ENCODE measurements around the gene CACNA1D. TPM values are rescaled to one million over a fixed set of nuclear protein-coding genes. Genes with fewer than 3 reads are reported as not detected.

Gene CACNA1D
- total and polyA plus RNA-seq, 2 donors (not counting 3 experiments of a cell fraction or from before 2014, with no cell fraction given), result 0.06 TPM; not detected in 1

GRCh38 chr3:53798144-53798543 lies 303.7 kb downstream of the CACNA1D start:
- Histone ChIP-seq H3K9ac (replicated peaks; ENCODE audit: extremely low read depth, insufficient read depth, low read length) (no peak overlapping the region), H3K4me1 (ENCODE audit: control insufficient read depth, extremely low read depth, insufficient read depth, low read length) (no peaks in the 10 kb centered on the region), H3K4me2 (ENCODE audit: insufficient read depth, low read length) (no peak overlapping the region), H3K9me3 (replicated peaks; ENCODE audit: control insufficient read depth, insufficient read depth, low read length) (no peaks in the 10 kb centered on the region), H3K4me3 (replicated peaks in 1 of 3; ENCODE audit: insufficient read depth in 1 of 3, low read depth in 1 of 3, low read length in 3 of 3) (no peak overlapping the region), H3K27me3 (ENCODE audit: control insufficient read depth in 2 of 2, insufficient read depth in 2 of 2, low read length in 2 of 2) (no peaks in the 10 kb centered on the region), H3K79me2 (ENCODE audit: control insufficient read depth, insufficient read depth, low read length) (no peaks in the 10 kb centered on the region), H3K27ac (ENCODE audit: insufficient read depth, low read depth, low read length) (no peak overlapping the region), H3K36me3 (ENCODE audit: control insufficient read depth in 2 of 2, extremely low read depth in 1 of 2, insufficient read depth in 2 of 2, low read length in 2 of 2) (no peaks in the 10 kb centered on the region), H4K20me1 (replicated peaks; ENCODE audit: control insufficient read depth, extremely low read depth, insufficient read depth, low read length) (no peaks in the 10 kb centered on the region), H3K9me1 (replicated peaks; ENCODE audit: control insufficient read depth, extremely low read depth, insufficient read depth, low read length) (no peaks in the 10 kb centered on the region), H2AFZ (ENCODE audit: low read depth, low read length) (no peak overlapping the region)
- ChIA-PET CTCF (no interaction called here), POLR2A (no interaction called here)
- DNase-seq (ENCODE audit: low read depth, low spot score) (no peak), FAIRE-seq (no peak)
- TF ChIP-seq POLR2A (IDR thresholded peaks at IDR 0.05; ENCODE audit: low read depth, low read length) (no peak), POLR2AphosphoS5 (IDR thresholded peaks at IDR 0.05; ENCODE audit: insufficient read depth, low read depth, low read length) (no peak), GATA2 (IDR thresholded peaks at IDR 0.05; ENCODE audit: insufficient read depth, insufficient read length, low read depth, low read length) (no peak)
- dilution Hi-C loops (cut with MboI; ENCODE audit: extremely low pct_ligation_motif_present, low sequenced_read_pairs), result no loop called here
- BruUV-seq (replicated peaks), result no TSS peak
- intact Hi-C loops (cut with micrococcal nuclease), result no loop called here

DNA sequence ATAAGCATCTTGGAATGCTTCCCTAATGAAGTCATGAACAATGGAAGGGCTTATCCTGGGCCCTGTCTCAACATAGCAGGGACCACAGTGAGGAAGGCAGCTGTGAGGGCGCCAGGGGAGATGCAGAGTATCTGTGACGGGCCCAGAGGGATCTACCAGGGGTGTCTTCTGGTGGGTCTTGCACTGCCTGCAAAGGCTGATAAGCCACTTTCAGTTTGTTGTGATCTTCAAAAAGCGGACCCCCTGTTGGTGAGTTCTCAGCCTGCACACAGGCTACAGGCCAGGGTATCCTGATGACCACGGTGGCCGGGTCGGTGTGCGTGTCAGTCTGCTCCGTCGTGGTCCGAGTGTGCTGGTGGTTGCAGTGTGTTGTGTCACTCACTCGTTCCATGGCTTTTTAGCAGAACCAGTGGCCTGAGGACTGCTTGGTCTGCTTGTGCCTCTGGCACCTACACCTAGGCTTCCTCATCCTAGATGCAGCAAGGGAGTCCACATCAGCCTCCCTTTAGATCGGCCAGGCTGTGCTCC lies 305.0 kb downstream of the CACNA1D start:
- no peaks in the 10 kb centered on the region for H3K4me1 ChIP-seq (ENCODE audit: control insufficient read depth, extremely low read depth, insufficient read depth, low read length)
- dilution Hi-C loops (cut with MboI; ENCODE audit: extremely low pct_ligation_motif_present, low sequenced_read_pairs), result no loop called here
- H3K4me2 ChIP-seq (ENCODE audit: insufficient read depth, low read length), result no peak overlapping the region
- H2AFZ ChIP-seq (ENCODE audit: low read depth, low read length), result no peak overlapping the region
- H3K27me3 ChIP-seq (ENCODE audit: control insufficient read depth in 2 of 2, insufficient read depth in 2 of 2, low read length in 2 of 2), result no peaks in the 10 kb centered on the region
- intact Hi-C loops (cut with micrococcal nuclease), result no loop called here
- no peak overlapping the region for H3K9ac ChIP-seq (replicated peaks; ENCODE audit: extremely low read depth, insufficient read depth, low read length)
- POLR2A ChIA-PET, result no interaction called here
- no peaks in the 10 kb centered on the region for H3K79me2 ChIP-seq (ENCODE audit: control insufficient read depth, insufficient read depth, low read length)
- no peak overlapping the region for H3K4me3 ChIP-seq (replicated peaks in 1 of 3; ENCODE audit: insufficient read depth in 1 of 3, low read depth in 1 of 3, low read length in 3 of 3)
- CTCF ChIA-PET, result no interaction called here
- FAIRE-seq, result no peak
- H3K9me3 ChIP-seq (replicated peaks; ENCODE audit: control insufficient read depth, insufficient read depth, low read length), result no peaks in the 10 kb centered on the region
- no peak overlapping the region for H3K27ac ChIP-seq (ENCODE audit: insufficient read depth, low read depth, low read length)
- no peaks in the 10 kb centered on the region for H4K20me1 ChIP-seq (replicated peaks; ENCODE audit: control insufficient read depth, extremely low read depth, insufficient read depth, low read length)
- TF ChIP-seq, protein P1, sequence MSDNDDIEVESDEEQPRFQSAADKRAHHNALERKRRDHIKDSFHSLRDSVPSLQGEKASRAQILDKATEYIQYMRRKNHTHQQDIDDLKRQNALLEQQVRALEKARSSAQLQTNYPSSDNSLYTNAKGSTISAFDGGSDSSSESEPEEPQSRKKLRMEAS (IDR thresholded peaks at IDR 0.05; ENCODE audit: insufficient read depth, insufficient read length), result no peak
- TF ChIP-seq POLR2AphosphoS5 (IDR thresholded peaks at IDR 0.05; ENCODE audit: insufficient read depth, low read depth, low read length) (no peak), FOS (IDR thresholded peaks at IDR 0.05; ENCODE audit: borderline replicate concordance, insufficient read depth, low read length) (no peak), POLR2A (IDR thresholded peaks at IDR 0.05; ENCODE audit: low read depth, low read length) (no peak), EZH2 (IDR thresholded peaks at IDR 0.05; ENCODE audit: borderline replicate concordance, low read depth, low read length, severe bottlenecking) (no peak), GATA2 (IDR thresholded peaks at IDR 0.05; ENCODE audit: insufficient read depth, insufficient read length, low read depth, low read length) (no peak)
- TF ChIP-seq, protein P2, sequence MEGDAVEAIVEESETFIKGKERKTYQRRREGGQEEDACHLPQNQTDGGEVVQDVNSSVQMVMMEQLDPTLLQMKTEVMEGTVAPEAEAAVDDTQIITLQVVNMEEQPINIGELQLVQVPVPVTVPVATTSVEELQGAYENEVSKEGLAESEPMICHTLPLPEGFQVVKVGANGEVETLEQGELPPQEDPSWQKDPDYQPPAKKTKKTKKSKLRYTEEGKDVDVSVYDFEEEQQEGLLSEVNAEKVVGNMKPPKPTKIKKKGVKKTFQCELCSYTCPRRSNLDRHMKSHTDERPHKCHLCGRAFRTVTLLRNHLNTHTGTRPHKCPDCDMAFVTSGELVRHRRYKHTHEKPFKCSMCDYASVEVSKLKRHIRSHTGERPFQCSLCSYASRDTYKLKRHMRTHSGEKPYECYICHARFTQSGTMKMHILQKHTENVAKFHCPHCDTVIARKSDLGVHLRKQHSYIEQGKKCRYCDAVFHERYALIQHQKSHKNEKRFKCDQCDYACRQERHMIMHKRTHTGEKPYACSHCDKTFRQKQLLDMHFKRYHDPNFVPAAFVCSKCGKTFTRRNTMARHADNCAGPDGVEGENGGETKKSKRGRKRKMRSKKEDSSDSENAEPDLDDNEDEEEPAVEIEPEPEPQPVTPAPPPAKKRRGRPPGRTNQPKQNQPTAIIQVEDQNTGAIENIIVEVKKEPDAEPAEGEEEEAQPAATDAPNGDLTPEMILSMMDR (IDR thresholded peaks at IDR 0.05; ENCODE audit: extremely low read depth in 1 of 2, insufficient read depth in 1 of 2, low read depth in 1 of 2, low read length in 2 of 2), result no peak
- DNase-seq (ENCODE audit: low read depth, low spot score), result no peak
- BruUV-seq (replicated peaks), result no TSS peak
- H3K9me1 ChIP-seq (replicated peaks; ENCODE audit: control insufficient read depth, extremely low read depth, insufficient read depth, low read length), result no peaks in the 10 kb centered on the region
- no peaks in the 10 kb centered on the region for H3K36me3 ChIP-seq (ENCODE audit: control insufficient read depth in 2 of 2, extremely low read depth in 1 of 2, insufficient read depth in 2 of 2, low read length in 2 of 2)
